Stimulated activated CD8-positive, alpha-beta memory T cell treated with anti-CD3 and anti-CD28 coated beads, Interleukin-15, amount 100 ng/mL, for 48 hours (primary cell): ENCODE results near the gene PCNX3.
A peak's percentile ranks its signal among the peaks of the same experiment; 100 is the strongest.

ENCODE experiments used
- DNase-seq, 2 donors: peaks; one replicate each; pipeline ENCODE4 v3.0.0-alpha.2; 2020; ENCODE audit warnings: low read depth in 2 of 2

Gene PCNX3

DNA sequence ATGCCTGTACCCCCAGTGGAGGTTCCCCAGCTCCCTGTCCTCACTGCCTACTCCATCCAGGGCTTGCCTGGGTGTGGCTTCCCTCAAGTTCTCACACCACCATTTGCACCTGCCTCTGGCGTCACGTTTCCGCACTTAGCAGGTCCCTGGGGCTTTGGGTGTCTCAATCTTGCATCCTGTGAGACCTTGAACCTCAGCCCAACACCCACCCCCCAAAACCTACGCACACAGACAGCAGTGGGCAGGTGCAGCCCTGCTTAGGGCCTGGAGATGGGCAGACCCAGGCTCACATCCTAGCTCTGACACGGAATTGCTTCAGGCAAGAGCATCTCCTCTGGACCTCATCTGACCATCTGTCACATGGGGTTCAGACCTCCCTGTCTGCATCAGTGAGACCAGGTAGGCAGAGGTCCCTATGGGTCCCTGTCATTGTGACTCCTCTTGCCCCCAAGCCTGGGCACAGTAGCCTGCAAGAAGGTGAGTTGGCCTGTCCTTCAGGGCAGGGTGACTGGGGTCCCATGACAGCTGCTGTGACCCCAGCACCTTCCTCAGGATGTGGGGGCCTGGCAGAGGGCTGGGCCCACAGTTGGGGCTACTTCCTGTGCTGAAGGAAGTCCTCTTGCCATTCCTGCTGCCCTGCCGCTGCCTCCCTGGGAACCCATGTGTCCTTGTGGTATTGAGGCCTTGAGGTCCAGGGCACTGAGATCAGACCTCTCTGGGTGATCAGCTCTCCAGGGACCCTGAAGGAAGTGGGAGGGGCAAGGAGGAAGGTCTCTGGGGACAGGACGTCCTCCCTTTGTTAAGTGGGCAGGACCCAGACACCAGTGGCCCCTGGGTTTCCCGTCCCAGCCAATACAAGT lies 24.3 kb downstream of the PCNX3 start:
- peak in 1 of 2 donors; percentile 42 for DNase-seq

DNA sequence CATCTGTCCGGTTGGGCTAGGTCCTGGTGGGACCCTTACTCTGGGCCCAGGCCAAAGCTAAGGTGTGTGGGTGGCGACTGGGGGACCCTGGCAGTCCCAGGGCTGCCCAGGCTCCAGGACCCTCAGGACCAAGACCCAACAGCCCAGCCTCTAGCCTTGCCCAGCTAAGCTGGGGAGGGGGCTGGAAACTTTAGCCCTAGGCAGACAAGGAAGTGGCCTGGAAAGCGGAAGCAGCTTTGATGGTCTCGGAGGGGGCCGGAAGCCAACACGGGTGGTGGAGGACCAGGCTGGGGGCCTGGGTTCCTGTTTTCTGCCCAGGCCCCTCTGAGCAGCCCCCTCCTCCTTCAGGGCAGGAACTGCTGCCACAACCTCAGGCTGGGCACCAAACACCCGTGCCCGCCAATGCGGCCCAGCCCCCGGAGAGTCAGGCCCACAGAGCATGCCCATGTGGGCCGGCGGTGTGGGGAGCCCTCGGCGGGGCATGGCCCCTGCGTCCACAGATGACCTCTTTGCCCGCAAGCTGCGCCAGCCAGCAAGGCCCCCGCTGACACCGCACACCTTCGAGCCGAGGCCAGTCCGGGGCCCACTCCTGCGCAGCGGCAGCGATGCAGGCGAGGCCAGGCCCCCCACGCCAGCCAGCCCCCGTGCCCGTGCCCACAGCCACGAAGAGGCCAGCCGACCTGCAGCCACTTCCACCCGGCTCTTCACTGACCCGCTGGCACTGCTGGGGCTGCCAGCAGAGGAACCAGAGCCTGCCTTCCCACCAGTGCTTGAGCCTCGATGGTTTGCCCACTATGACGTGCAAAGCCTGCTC lies 25.1 kb downstream of the PCNX3 start:
- no peak for DNase-seq

DNA sequence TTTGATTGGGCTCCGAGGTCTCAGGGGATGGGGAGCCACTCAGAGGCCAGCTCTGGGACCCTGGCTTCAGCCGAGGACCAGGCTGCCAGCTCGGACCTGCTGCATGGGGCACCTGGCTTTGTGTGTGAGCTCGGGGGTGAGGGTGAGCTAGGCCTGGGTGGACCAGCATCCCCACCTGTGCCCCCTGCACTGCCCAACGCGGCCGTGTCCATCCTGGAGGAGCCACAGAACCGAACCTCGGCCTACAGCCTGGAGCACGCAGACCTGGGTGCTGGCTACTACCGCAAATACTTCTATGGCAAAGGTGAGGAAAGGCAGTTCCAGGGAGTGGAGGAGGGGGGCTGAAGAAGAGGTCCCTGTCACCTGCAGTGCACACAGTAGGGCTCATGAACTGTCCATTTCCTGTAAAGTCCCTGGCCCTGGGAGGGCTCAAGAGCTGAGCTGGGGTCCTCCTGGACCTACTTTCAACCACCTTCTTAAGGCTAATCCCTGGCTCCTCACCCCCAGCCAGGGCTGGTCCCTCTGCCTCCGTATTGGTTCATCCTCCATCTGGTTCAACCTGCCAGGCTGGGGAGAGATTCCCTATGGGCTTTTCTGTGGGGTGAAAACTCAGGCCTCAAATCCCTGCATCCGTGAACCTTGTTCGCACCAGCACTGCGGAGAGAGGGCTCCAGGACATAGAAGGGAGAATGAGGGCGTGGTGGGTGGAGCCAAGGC lies 25.9 kb downstream of the PCNX3 start:
- DNase-seq = no peak

DNA sequence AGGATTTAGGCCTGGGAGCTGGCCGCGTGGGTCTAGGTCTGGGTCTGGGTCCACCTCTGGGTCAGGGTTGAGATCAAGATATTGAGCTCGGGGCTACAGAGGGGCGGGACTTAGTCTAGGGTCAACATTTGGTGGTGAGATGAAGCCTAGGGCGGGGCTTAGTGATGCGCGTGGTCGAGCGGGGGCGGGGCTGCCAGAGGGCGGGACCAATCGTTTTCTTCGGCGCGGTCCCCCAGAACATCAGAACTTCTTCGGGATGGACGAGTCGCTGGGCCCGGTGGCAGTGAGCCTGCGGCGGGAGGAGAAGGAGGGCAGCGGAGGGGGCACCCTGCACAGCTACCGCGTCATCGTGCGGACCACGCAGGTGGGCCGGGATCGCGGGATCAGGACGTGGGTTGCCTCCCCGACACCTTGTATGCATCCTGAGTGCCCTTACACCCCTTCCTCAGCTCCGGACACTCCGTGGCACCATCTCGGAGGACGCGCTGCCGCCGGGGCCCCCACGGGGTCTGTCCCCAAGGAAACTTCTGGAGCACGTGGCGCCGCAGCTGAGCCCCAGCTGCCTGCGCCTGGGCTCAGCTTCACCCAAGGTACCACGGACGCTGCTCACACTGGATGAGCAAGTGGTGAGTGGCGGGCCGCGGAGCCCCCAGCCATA lies 26.6 kb downstream of the PCNX3 start:
- DNase-seq = no peak

DNA sequence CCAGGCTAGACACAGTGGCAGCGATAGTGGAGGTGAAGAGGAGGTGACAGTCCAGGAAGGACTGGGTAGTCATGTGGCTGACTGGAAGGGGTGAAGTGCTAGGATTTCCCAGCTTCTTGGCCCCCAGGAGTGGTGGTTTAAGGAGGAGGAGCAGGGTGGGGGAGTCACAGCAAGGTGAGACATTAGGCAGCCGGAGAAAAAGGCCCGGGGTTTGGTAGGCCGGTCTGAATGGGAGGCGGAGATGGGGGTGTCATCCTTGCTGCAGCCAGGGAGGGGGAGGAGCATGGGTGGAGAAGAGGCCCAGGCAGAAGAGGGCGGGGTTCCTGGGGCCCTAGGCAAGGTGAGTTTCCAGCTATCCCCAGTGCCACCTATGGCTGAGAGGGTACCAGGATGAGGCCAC lies 28.4 kb downstream of the PCNX3 start:
- DNase-seq = no peak

DNA sequence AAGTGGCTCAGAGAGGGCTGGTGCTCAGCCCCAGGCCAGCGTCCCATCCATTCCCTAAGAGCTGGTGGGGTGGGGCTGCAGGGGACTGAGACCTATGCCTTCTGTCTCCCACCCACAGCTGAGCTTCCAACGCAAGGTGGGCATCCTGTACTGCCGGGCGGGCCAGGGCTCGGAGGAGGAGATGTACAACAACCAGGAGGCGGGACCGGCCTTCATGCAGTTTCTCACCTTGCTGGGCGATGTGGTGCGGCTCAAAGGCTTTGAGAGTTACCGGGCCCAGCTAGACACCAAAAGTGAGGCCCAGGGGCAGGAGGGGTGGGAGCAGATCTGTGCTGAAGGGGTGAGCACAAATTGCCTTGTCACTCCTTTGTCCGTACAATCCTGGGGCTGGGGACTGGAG lies 29.3 kb downstream of the PCNX3 start:
- DNase-seq = no peak

DNA sequence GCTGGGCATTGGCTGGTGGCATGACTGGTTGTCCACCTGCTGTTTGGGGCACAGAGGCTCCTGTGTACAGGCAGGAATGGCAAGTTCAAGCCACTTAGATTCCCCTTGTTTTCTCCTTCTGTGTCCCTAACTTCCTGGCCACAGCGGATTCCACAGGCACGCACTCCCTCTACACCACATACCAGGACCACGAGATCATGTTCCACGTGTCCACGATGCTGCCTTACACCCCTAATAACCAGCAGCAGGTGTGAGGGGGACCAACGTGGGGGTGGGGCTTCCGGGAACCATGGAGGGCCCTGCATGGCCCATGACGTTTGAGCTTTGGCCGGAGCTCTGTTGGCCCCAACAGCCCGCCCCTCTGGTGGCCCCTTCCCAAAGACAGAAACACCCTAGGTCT lies 30.1 kb downstream of the PCNX3 start:
- no peak for DNase-seq

DNA sequence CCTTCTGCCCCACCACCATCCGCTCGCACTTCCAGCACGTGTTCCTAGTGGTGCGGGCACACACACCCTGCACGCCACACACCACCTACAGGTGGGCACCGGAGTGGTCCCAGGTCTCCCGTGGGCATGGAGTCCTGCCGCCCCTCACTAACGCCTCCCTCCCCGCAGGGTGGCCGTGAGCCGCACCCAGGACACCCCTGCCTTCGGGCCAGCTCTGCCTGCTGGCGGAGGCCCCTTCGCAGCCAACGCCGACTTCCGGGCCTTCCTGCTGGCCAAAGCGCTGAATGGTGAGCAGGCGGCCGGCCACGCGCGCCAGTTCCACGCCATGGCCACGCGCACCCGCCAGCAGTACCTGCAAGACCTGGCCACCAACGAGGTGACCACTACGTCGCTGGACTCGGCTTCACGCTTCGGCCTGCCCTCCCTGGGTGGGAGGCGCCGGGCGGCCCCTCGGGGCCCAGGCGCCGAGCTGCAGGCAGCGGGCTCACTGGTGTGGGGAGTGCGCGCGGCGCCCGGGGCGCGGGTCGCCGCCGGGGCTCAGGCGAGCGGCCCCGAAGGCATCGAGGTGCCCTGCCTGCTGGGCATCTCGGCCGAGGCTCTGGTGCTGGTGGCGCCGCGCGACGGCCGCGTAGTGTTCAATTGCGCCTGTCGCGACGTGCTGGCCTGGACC lies 30.8 kb downstream of the PCNX3 start:
- no peak for DNase-seq

DNA sequence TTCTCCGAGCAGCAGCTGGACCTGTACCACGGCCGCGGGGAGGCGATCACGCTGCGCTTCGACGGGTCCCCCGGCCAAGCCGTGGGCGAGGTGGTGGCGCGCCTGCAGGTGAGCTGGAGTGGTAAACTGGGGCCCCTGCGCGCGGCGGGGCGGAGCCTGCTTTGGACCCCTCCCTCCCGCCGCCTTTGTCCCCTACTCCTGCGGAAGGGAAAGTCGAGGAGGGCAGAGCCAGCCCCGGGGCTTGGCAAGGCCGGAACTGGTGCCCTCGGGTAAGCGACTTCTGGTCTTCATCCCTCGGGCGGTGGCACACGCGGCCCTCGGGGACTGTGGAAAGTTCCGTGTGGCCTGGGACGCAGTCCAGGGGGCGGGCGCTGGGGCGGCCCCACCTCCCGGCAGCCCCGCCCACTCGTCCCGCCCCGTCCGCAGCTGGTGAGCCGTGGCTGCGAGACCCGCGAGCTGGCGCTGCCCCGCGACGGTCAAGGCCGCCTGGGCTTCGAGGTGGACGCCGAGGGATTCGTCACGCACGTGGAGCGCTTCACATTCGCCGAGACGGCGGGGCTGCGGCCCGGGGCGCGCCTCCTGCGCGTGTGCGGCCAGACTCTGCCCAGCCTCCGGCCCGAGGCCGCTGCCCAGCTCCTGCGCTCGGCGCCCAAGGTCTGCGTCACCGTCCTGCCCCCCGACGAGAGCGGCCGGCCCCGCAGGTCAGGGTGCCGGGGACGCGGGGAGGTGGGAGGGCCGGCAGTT lies 31.6 kb downstream of the PCNX3 start:
- no peak for DNase-seq

DNA sequence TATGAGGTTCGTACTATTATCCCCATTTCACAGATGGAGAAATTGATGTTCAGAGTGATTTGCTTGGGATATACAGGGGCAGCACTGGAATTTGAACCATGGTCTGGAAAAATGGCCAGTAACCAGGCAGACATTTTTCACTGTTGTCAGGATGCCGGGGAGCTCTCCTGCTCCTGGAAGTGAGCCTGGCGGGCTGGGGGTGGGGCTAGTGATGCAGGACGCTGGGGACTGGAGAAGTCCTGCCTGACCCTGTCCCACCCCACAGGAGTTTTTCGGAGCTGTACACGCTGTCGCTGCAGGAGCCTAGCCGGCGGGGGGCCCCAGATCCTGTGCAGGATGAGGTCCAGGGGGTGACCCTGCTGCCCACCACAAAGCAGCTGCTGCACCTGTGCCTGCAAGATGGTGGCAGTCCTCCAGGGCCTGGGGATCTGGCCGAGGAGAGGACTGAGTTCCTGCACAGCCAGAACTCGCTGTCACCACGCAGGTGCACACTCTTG lies 33.5 kb downstream of the PCNX3 start:
- no peak for DNase-seq

DNA sequence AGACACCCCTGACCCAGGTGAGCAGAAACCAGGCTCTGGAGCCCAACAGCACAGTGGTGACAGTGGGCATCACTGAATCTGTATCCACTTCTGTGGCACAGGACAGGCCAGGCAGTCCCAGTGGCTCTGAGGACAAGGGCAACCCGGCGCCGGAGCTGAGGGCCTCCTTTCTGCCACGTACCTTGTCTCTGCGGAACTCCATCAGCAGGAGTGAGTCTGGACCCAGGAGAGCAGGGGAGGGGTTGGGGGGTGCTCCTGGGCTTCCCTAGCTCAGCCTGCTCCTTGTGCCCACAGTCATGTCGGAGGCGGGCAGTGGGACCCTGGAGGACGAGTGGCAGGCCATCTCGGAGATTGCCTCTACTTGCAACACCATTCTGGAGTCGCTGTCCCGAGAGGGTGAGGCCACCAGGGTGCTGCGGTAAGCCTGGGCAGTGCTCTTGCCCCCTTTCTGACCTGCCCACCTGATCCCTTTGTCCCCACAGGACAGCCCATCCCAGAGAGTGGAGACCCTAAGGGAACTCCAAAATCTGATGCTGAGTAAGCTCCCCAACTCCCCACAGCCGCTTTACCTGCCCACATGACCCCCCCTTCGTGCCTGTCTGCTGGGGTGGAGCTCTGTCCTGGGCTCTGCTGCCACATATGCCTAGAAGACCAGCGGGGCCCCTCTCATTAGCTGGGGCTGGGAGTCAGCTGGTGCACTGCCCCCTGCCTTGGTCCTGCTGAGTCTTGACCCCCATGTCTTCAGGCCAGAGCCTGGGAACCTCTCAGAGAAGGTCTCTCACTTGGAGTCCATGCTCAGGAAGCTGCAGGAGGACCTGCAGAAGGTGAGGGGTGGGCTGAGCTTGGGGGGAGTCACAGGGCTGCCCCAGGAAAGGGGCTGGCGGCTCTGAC lies 34.3 kb downstream of the PCNX3 start:
- DNase-seq = no peak

DNA sequence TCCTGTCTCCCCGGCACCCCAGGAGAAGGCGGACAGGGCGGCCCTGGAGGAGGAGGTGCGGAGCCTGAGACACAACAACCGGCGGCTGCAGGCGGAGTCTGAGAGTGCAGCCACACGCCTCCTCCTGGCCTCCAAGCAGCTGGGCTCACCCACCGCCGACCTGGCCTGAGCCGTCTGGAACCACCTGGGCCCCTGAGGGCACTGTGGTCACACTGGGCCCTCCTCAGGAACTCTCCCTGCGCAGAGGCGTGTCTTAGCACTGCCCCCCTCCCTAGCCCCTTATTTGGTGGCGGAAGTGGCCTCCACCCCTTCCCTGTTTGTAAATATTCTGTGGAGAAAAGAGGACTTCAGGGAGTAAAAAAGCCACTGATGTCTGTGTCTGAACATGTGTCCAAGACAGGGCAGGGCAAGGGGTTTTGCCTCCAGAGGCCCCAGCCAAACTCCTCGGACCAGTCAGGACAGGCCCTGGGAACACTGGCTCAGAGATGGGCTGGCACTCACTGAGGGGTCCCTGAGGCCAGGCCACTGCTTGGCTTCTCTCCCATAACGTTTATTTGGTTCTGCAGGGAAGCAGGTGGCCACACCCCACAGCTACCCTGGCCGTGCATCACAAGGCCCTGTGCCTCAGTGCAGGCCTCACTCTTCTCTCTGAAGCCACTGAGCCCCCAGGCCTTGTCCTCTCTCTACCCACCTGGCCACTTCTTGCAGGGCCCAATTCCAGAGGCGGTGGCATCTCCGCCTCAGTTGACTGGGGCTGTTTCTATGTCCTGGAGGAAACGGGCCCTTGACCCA lies 35.2 kb downstream of the PCNX3 start:
- no peak for DNase-seq

DNA sequence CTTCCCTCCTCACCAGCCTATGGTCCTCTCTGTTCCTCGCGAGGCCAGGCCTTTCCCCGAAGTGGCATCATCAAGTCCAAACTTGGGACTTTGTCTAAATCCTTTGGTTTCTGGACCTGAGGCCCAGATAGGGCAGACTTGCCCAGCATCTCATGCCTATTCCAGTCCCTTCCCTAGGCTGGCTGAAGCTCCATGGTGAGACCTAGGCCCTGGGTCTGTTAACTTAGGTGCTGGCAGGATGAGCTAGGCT lies 35.7 kb downstream of the PCNX3 start:
- no peak for DNase-seq

DNA sequence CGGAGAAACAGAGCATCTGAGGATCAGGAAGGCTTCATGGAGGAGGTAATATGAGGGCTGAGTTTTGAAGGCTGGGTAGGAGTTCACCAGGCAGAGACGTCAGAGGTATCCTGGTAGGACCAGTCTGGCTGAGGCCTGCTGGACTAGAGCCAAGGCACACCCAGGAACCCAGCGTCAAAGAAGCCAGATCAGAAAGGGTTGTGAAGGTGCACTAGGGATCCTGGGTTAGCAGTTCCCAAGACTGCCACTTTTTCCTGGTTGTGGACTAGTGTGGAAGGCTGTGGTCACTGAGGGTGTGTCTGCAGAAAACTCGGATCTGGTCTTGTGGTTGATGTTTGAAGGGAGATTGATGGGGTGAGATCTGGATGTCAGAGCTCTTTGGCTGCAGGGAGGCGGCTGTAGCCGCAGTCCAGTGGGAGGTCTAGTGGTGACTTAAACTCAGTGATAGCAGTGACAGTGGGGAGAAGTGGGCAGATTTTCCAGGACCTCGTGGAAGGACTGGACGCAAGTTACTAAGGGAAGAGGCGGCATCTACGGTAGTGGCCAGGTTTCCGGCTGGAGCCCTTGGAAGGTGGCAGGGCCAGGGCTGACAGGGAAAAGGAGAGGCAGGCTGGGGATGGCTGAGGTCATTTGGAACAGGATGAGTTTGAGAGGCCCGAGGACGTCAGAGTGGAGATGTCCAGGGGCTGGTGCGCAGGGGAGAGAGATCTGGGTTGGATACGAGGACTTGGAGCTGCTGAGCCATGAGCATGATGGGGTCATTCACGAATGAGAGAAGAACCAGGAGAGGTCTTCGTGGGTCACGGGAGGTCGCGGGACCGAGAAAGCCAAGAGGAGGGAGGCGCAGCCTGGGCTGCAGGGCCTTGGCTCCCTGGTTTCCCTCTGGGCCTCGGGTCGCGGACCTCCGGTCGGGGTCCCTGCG lies 36.3 kb downstream of the PCNX3 start:
- no peak for DNase-seq

DNA sequence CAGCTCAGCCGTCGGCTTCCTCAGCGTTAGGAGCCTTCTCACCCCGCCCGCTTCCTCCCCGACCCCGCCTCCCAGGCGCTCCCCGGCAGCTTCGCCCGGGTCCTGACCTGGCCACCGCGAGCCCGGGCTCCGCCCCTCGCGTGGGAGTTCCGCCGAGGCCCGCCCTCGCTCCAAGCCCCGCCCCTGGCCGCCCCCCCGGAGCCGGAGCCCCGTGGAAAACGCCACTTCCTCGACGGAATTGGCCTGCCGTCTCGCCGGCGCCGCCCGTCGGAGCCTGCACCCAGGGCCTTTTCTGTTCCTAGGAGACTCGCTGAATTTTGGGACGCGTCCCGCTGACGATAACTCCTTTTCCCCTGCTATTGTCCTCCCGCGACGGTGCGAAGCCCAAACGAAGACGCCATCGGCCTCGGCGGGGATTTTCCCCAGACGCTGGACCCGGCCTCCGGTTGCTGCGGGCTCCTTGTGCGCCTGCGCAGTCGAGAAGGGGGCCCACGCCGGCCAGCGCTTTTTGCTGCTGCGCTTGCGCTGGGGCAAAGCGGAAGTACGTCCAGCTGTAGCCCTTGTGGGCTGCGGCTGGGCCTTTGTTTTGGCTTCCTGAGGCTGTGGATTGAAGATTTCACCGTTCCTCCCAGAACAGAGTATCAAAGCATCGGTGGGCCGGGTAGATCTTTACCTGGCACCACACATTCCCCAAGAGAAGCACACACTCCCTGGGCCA lies 37.1 kb downstream of the PCNX3 start:
- peak; percentile 95 to 96 for DNase-seq

DNA sequence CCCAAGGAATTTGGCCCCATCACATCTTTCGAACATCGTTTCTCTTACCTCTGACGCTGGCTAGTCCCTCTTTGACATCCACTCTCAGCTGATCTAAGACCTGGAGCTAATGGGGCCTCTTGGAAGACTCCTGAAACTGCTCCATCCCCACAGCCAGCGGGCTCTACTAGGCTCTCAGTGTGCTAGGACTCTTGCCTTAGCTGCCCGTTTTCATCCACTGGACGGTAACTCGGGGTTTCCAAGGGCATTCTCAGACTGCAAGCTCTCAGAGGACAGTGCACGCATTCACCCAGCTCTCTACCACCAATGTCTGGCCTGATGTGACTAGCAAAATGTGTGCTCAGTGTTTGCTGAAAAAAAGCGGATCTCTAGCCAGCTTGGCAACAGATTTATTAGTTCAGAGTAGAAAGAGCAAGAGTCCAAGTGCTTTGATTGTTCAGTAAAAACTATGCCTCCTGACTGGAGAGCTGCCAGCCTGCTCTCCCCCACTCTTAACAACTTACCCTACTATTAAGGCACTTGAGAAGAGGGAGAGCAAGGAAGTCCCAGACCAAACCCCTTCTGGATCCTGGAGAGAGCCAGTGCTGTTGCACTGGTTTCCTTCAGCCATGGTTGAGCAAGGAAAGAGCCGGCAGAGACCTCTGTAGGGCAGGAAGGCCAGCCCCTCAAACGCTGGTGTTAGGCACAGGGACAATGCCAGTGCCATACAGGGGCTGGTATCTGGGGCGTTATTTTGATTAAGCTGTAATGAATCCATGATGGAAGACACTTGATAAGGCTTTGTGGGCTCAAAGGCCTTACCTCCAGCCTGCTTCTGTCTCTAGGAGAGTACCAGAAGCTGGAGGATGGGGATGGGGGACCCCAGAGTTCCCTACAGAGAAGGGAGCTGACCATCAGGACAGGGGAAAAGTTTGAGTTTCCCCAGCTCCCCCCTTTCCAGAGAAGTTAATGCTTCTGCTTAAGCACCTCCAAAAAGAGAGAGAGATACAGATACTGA lies 38.0 kb downstream of the PCNX3 start:
- DNase-seq = no peak
